HepG2 (cell line): ENCODE results near the gene CBLC. TPM values are rescaled to one million over a fixed set of nuclear protein-coding genes. Genes with fewer than 3 reads are reported as not detected.

Experiments used
- ATAC-seq: fragments of 200-7000 bp; cut with Tn5 transposase; 3 replicates; pipeline ENCODE4 v1.9.1; 2020; ENCODE audit warnings: mild to moderate bottlenecking, moderate library complexity
- BruUV-seq: library from RNA; stranded (reverse); fragments of 400-500 nt; replicated peaks from 2 replicates; lab custom pipeline; 2021; lab: Mats Ljungman, UMichigan
- CTCF ChIA-PET: fragments of 300-600 bp; formaldehyde crosslinking; extraction: SDS; loops from one replicate; lab custom pipeline; 2021; ENCODE audit warnings: low total read pairs, inconsistent platforms, low intra/inter-chr PET ratio; lab: Yijun Ruan, JAX
- POLR2A ChIA-PET: fragments of 350-600 bp; sonication (Branson Sonifier 250); formaldehyde crosslinking; loops from one replicate; lab custom pipeline; 2020; ENCODE audit warnings: antibody characterized with exemption, inconsistent platforms; lab: Yijun Ruan, JAX
- DNase-seq: peaks from one replicate; pipeline ENCODE4 v3.0.0-alpha.2; 2015; ENCODE audit warnings: low spot score
- FAIRE-seq: peaks from 3 replicates; lab custom pipeline; 2011; peaks lifted over from hg19 to GRCh38; lab: Jason Lieb, UNC
- H2AFZ ChIP-seq: one replicate; pipeline ENCODE4 v1.6.1; 2011; ENCODE audit warnings: low read length, inconsistent platforms
- H3K27ac ChIP-seq: fragments of 300-600 bp; 3 replicates; pipeline ENCODE4 v1.8.0; 2011; ENCODE audit warnings: mixed run types, mild to moderate bottlenecking, mixed read lengths, low read length, inconsistent platforms; ENCODE audit not compliant: insufficient read depth; ENCODE audit errors: extremely low read length
- H3K27me3 ChIP-seq, 2 experiments: fragments of 200-600 bp in 1 of 2; 2 replicates in 1 of 2; 3 replicates in 1 of 2; pipeline versions ENCODE4 v1.6.0 to v1.8.0; 2011; ENCODE audit warnings: low read length in 2 of 2, mild to moderate bottlenecking in 2 of 2, moderate library complexity in 2 of 2, inconsistent platforms in 1 of 2; ENCODE audit not compliant: insufficient read depth in 2 of 2, control insufficient read depth in 1 of 2
- H3K36me3 ChIP-seq, 2 experiments: fragments of 200-600 bp in 1 of 2; replicated peaks in 1 of 2; 2 replicates in 1 of 2; 3 replicates in 1 of 2; pipeline versions ENCODE4 v1.5.1 to v1.8.0; 2011; ENCODE audit warnings: low read length in 2 of 2, inconsistent platforms in 1 of 2; ENCODE audit not compliant: insufficient read depth in 2 of 2, control insufficient read depth in 1 of 2
- H3K4me1 ChIP-seq: 2 replicates; pipeline ENCODE4 v1.5.1; 2012; ENCODE audit warnings: low read length, inconsistent platforms; ENCODE audit not compliant: insufficient read depth
- H3K4me2 ChIP-seq: 2 replicates; pipeline ENCODE4 v1.6.0; 2011; ENCODE audit warnings: low read depth, low read length, inconsistent platforms
- H3K4me3 ChIP-seq, 3 experiments: fragments of 200-600 bp in 1 of 3; sonication (generic), shearing (Covaris generic) in 1 of 3; replicated peaks in 1 of 3; 2 replicates each; pipeline ENCODE4 v1.5.1; 2011 to 2016; ENCODE audit warnings: low read length in 3 of 3, inconsistent platforms in 2 of 3, low read depth in 2 of 3, mild to moderate bottlenecking in 2 of 3, control low read depth in 1 of 3, mixed read lengths in 1 of 3; ENCODE audit not compliant: insufficient read depth in 1 of 3
- H3K79me2 ChIP-seq: one replicate; pipeline ENCODE4 v1.6.1; 2011; ENCODE audit warnings: low read length, inconsistent platforms; ENCODE audit not compliant: insufficient read depth
- H3K9ac ChIP-seq: 2 replicates; pipeline ENCODE4 v1.6.0; 2011; ENCODE audit warnings: mild to moderate bottlenecking, low read depth, low read length, inconsistent platforms; ENCODE audit not compliant: insufficient read depth
- H3K9me3 ChIP-seq: 2 replicates; pipeline ENCODE4 v1.5.1; 2012; ENCODE audit warnings: mild to moderate bottlenecking, low read length
- H4K20me1 ChIP-seq: 2 replicates; pipeline ENCODE4 v1.6.0; 2011; ENCODE audit warnings: inconsistent platforms, mild to moderate bottlenecking, low read length, moderate library complexity; ENCODE audit not compliant: insufficient read depth
- DBP ChIP-seq: sonication (generic); formaldehyde crosslinking; IDR thresholded peaks from 2 replicates; pipeline ENCODE4 v1.4.0; 2020; ENCODE audit warnings: missing genetic modification reagents; ENCODE audit errors: not compliant biosample characterization
- ELF1 ChIP-seq: sonication (generic); formaldehyde crosslinking; IDR thresholded peaks from 2 replicates; pipeline ENCODE4 v1.4.0; 2020; ENCODE audit warnings: missing genetic modification reagents
- EP300 ChIP-seq, 3 experiments: sonication (generic) in 1 of 3; formaldehyde crosslinking in 1 of 3; IDR thresholded peaks; 2 replicates each; pipeline versions ENCODE4 v1.5.1 to v1.6.1; 2011 to 2020; ENCODE audit warnings: low read depth in 2 of 3, low read length in 2 of 3, borderline replicate concordance in 1 of 3, improper control_type of control experiment in 1 of 3, mild to moderate bottlenecking in 1 of 3, missing genetic modification reagents in 1 of 3, moderate library complexity in 1 of 3
- IRF1 ChIP-seq: sonication (generic); formaldehyde crosslinking; IDR thresholded peaks from 2 replicates; pipeline ENCODE4 v1.4.0; 2020; ENCODE audit warnings: low read depth, mild to moderate bottlenecking, missing genetic modification reagents
- JUNB ChIP-seq: sonication (generic); formaldehyde crosslinking; IDR thresholded peaks from 2 replicates; pipeline ENCODE4 v1.8.0; 2022; ENCODE audit warnings: missing genetic modification reagents, mild to moderate bottlenecking, borderline replicate concordance
- KAT7 ChIP-seq: IDR thresholded peaks from 2 replicates; pipeline ENCODE4 v1.6.1; 2018; ENCODE audit warnings: borderline replicate concordance, missing compliant biosample characterization
- MAX ChIP-seq: IDR thresholded peaks from 2 replicates; pipeline ENCODE4 v1.6.1; 2012; ENCODE audit warnings: inconsistent platforms
- NCOA2 ChIP-seq: sonication (generic); formaldehyde crosslinking; IDR thresholded peaks from 2 replicates; pipeline ENCODE4 v1.8.0; 2022; ENCODE audit warnings: inconsistent platforms
- NR2F6 ChIP-seq, 2 experiments: IDR thresholded peaks; 2 replicates each; pipeline ENCODE4 v1.6.1; 2016; ENCODE audit warnings: antibody characterized with exemption in 1 of 2, mild to moderate bottlenecking in 1 of 2
- PHF20 ChIP-seq: sonication (generic); formaldehyde crosslinking; IDR thresholded peaks from 2 replicates; pipeline ENCODE4 v1.5.0; 2020; ENCODE audit warnings: mild to moderate bottlenecking, missing genetic modification reagents
- RAD21 ChIP-seq: fragments of 450-650 bp; formaldehyde crosslinking; IDR thresholded peaks from 2 replicates; pipeline ENCODE4 v1.5.0; 2020; ENCODE audit warnings: mild to moderate bottlenecking
- RARA ChIP-seq: IDR thresholded peaks from 2 replicates; pipeline ENCODE4 v1.6.1; 2016; ENCODE audit warnings: missing genetic modification reagents, missing compliant biosample characterization
- SRSF4 ChIP-seq: fragments of 200-400 bp; formaldehyde crosslinking; IDR thresholded peaks from one replicate; pipeline ENCODE4 v1.6.1; 2018; ENCODE audit warnings: mild to moderate bottlenecking, low read depth, low read length, moderate library complexity; ENCODE audit not compliant: poor library complexity, severe bottlenecking
- TCF7 ChIP-seq: sonication (generic); IDR thresholded peaks from 2 replicates; pipeline ENCODE4 v1.6.1; 2016; ENCODE audit warnings: antibody characterized with exemption, low read depth
- ZBTB33 ChIP-seq: sonication (generic); formaldehyde crosslinking; IDR thresholded peaks from 2 replicates; pipeline ENCODE4 v1.4.0; 2020; ENCODE audit warnings: missing genetic modification reagents
- ZNF274 ChIP-seq: sonication (generic); formaldehyde crosslinking; IDR thresholded peaks from 2 replicates; pipeline ENCODE4 v1.5.1; 2020; ENCODE audit warnings: mild to moderate bottlenecking, missing genetic modification reagents
- ZNF7 ChIP-seq: IDR thresholded peaks from 2 replicates; pipeline ENCODE4 v1.6.1; 2016; ENCODE audit warnings: missing biosample characterization, missing genetic modification reagents
- ZNF710 ChIP-seq: sonication (generic); formaldehyde crosslinking; IDR thresholded peaks from 2 replicates; pipeline ENCODE4 v1.5.0; 2020; ENCODE audit warnings: mild to moderate bottlenecking, missing genetic modification reagents, borderline replicate concordance
- WGBS: methylation state at CpG from one replicate; pipeline ENCODE4 v1.1.6; 2017; ENCODE audit warnings: low lambda C conversion rate; 5-methylcytosine and 5-hydroxymethylcytosine counted together
- in situ Hi-C: cut with HindIII; loops from 2 replicates; pipeline ENCODE4 v1.10.0; 2017; ENCODE audit warnings: low pct_unique_long_range_greater_than_20kb; ENCODE audit not compliant: extremely low pct_ligation_motif_present
- intact Hi-C: fragments of 100-400 bp; cut with micrococcal nuclease; formaldehyde crosslinking; loops from one replicate; pipeline ENCODE4 v1.10.0; 2022; ENCODE audit not compliant: unreplicated experiment
- polyA plus RNA-seq, 8 experiments: library from polyadenylated mRNA; depleted of rRNA in 3 of 8; stranded (reverse) in 7 of 8; unstranded in 1 of 8; fragments of >200 nt; fragmentation: Illumina TruSeq in 4 of 8; extraction: Trizol in 4 of 8; gene quantifications; 2 replicates each; pipeline versions ENCODE4 v1.2.1 to v1.2.3, GENCODE V29; 2011 to 2016; ENCODE audit warnings: low read depth in 4 of 8, missing spikeins in 1 of 8, mixed read lengths in 1 of 8; ENCODE audit not compliant: insufficient read depth in 1 of 8
- total RNA-seq, 5 experiments: library from RNA; depleted of rRNA; stranded (reverse); fragments of >200 nt; fragmentation: Illumina TruSeq; extraction: Trizol; gene quantifications; 2 replicates each; pipeline ENCODE4 v1.2.3, GENCODE V29; 2016; ENCODE audit warnings: low read depth in 1 of 5

CBLC gene
- total and polyA plus RNA-seq, 2 of the 13 experiments (the other 11 are each of a cell fraction or from before 2014, with no cell fraction given): 1.8 to 2.6 TPM

GRCh38 chr19:44795398-44795987 is 17.8 kb downstream of the CBLC start:
- ATAC-seq: no peak
- in situ Hi-C loops: loop anchor here (10.0 kb wide), 1 partner anchor 49 kb away; the partner anchor contains the start of gene NECTIN2
- TF ChIP-seq ZNF274 (CRISPR knock-in tag) (no peak), ZNF7 (CRISPR knock-in tag) (peak; percentile 99), JUNB (CRISPR knock-in tag) (no peak), KAT7 (CRISPR knock-in tag) (no peak), NR2F6 (IDR thresholded peaks at IDR 0.05) (no peak), NR2F6 (CRISPR knock-in tag; IDR thresholded peaks at IDR 0.05) (0 out of 2 replicates have a peak, but pooled peaks have one; percentile 16), RARA (CRISPR knock-in tag) (peak; percentile 13; the same call in 1 of the 2 replicates), ZBTB33 (CRISPR knock-in tag) (peak; percentile 43; the same call in 1 of the 2 replicates), NCOA2 (no peak), TCF7 (peak; percentile 55), PHF20 (CRISPR knock-in tag) (no peak), SRSF4 (no peak), ZNF710 (CRISPR knock-in tag) (no peak), ELF1 (CRISPR knock-in tag) (no peak), EP300 (IDR thresholded peaks at IDR 0.05; ENCODE audit: low read depth in 2 of 2, low read length in 2 of 2) (0 out of 4 replicates have a peak, but pooled peaks of 1 of the 2 experiments have one; percentile 16), EP300 (CRISPR knock-in tag; IDR thresholded peaks at IDR 0.05; ENCODE audit: borderline replicate concordance) (no peak), MAX (no peak), RAD21 (CRISPR knock-in tag) (no peak), IRF1 (CRISPR knock-in tag) (no peak), DBP (CRISPR knock-in tag) (no peak)

More at GRCh38 chr19:44795398-44795987, 17.8 kb downstream of the CBLC start:
- Histone ChIP-seq H2AFZ (no peak overlapping the region), H3K9me3 (no peaks in the 10 kb centered on the region), H3K4me2 (peak overlapping the region; percentile 30), H3K4me1 (peaks cover 79% of the 10 kb centered on the region), H3K36me3 (no peaks in the 10 kb centered on the region), H3K4me3 (no peak overlapping the region), H3K79me2 (no peaks in the 10 kb centered on the region), H3K27me3 (no peaks in the 10 kb centered on the region), H3K27ac (peak overlapping the region; percentile 85), H4K20me1 (no peaks in the 10 kb centered on the region), H3K9ac (no peak overlapping the region)
- FAIRE-seq: peak; percentile 54
- ChIA-PET POLR2A (interaction anchor here (2.8 to 4.9 kb wide), 3 partner anchors 11 to 50 kb away, joined by 14 to 76 read pairs (median 23); partner anchors contain the start of genes BCAM and NECTIN2), CTCF (no interaction called here)
- intact Hi-C loops: no loop called here
- no peak for DNase-seq
- 53% methylated on average over 13 of the region's 13 CpGs for WGBS
- BruUV-seq: no TSS peak
